ENCODE measurements around the gene SYMPK.

Gene SYMPK

DNA sequence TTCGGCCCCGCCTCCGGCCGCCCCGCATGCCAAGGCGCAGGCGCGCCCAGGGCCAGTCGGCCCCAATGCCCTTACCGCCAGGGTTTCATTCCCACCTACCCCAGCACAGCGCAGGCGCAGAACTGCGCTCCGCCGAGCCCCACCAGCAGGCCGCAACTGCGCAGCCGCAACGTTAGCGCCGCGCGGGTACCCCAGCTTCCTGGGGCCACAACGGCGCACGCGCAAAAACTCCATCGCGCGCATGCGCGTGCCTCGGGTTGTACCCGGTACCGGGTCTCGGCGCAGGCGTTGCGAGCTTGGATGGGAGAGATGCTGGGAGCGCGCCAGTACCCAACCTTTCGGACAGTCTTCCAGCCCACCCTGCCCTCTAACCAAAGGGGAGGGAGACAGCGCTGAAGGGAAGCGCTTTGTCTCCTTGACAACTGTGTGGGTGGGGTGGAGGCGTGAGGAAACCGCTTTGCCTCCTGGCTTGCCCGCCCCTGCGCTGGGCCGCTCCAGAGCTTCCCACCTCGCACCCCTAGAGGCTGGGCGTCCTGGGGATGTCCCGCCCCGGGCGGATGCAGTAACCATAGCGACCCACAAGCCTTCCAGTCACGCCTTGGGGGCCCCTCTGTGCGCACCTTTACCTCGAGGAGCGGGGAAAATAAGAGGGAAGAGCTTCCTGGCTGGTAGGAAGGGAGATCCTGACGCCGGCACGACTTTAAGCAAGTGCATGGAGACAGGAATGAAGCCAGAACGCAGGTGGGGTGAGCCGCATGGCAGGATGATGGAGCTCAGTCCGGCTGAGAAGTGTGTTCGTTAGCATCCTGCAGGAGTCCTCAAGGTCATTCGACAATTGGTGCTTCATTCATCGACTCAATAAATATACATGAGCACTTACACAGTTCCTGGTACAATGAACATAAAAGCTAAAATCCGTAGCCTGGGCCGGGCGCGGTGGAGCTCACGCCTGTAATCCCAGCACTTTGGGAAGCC lies 40.0 kb upstream of the SYMPK start (continued):
- peak; percentile 97 for TF ChIP-seq ZBTB26 (tag by site-specific recombination; optimal IDR thresholded peaks at IDR 0.05)
- no peak for TF ChIP-seq ZNF555 (tag by site-specific recombination; conservative IDR thresholded peaks at IDR 0.05)
- TF ChIP-seq ZBTB7A (tag by site-specific recombination; IDR thresholded peaks at IDR 0.05; ENCODE audit: low read depth), result no peak
- peak; percentile 55; the same call in 1 of the 2 replicates for TF ChIP-seq ZNF24 (tag by site-specific recombination; IDR thresholded peaks at IDR 0.05)
- no peak for TF ChIP-seq RBAK (tag by site-specific recombination; IDR thresholded peaks at IDR 0.05)
- TF ChIP-seq PBX3 (CRISPR knock-in tag; IDR thresholded peaks at IDR 0.05), result no peak
- TF ChIP-seq, protein P1, sequence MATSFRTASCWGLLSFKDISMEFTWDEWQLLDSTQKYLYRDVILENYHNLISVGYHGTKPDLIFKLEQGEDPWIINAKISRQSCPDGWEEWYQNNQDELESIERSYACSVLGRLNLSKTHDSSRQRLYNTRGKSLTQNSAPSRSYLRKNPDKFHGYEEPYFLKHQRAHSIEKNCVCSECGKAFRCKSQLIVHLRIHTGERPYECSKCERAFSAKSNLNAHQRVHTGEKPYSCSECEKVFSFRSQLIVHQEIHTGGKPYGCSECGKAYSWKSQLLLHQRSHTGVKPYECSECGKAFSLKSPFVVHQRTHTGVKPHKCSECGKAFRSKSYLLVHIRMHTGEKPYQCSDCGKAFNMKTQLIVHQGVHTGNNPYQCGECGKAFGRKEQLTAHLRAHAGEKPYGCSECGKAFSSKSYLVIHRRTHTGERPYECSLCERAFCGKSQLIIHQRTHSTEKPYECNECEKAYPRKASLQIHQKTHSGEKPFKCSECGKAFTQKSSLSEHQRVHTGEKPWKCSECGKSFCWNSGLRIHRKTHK (tag by site-specific recombination; IDR thresholded peaks at IDR 0.05), result no peak
- no peak for TF ChIP-seq ZSCAN5A (tag by site-specific recombination; IDR thresholded peaks at IDR 0.05)
- TF ChIP-seq HOXD13 (CRISPR knock-in tag; IDR thresholded peaks at IDR 0.05; ENCODE audit: borderline replicate concordance), result no peak
- TF ChIP-seq ZNF274 (IDR thresholded peaks at IDR 0.05; ENCODE audit: low read length), result no peak
- TF ChIP-seq ZNF274 (tag by site-specific recombination; IDR thresholded peaks at IDR 0.05; ENCODE audit: borderline replicate concordance), result no peak
- TF ChIP-seq ZNF571 (tag by site-specific recombination; IDR thresholded peaks at IDR 0.05), result no peak
- peak; percentile 82 for TF ChIP-seq KLF8 (tag by site-specific recombination; IDR thresholded peaks at IDR 0.05)
- TF ChIP-seq ZNF23 (tag by site-specific recombination; IDR thresholded peaks at IDR 0.05; ENCODE audit: borderline replicate concordance), result no peak
- no peak for TF ChIP-seq ZNF146 (tag by site-specific recombination; IDR thresholded peaks at IDR 0.05)
- no peak for TF ChIP-seq ZSCAN30 (tag by site-specific recombination; IDR thresholded peaks at IDR 0.05)
- no peak for TF ChIP-seq ZSCAN23 (tag by site-specific recombination; IDR thresholded peaks at IDR 0.05)
- TF ChIP-seq EGR2 (tag by site-specific recombination; IDR thresholded peaks at IDR 0.05; ENCODE audit: low read depth), result peak; percentile 87
- TF ChIP-seq YY2 (tag by site-specific recombination; IDR thresholded peaks at IDR 0.05), result no peak
- no peak for TF ChIP-seq ZNF37A (tag by site-specific recombination; IDR thresholded peaks at IDR 0.05)
- no peak for TF ChIP-seq ZNF350 (tag by site-specific recombination; IDR thresholded peaks at IDR 0.05)
- peak; percentile 87 for TF ChIP-seq SP2 (tag by site-specific recombination; IDR thresholded peaks at IDR 0.05)
- TF ChIP-seq, protein P2, sequence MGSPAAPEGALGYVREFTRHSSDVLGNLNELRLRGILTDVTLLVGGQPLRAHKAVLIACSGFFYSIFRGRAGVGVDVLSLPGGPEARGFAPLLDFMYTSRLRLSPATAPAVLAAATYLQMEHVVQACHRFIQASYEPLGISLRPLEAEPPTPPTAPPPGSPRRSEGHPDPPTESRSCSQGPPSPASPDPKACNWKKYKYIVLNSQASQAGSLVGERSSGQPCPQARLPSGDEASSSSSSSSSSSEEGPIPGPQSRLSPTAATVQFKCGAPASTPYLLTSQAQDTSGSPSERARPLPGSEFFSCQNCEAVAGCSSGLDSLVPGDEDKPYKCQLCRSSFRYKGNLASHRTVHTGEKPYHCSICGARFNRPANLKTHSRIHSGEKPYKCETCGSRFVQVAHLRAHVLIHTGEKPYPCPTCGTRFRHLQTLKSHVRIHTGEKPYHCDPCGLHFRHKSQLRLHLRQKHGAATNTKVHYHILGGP (tag by site-specific recombination; IDR thresholded peaks at IDR 0.05), result no peak
- no peak for TF ChIP-seq GLI2 (tag by site-specific recombination; IDR thresholded peaks at IDR 0.05; ENCODE audit: borderline replicate concordance, low read depth)
- no peak for TF ChIP-seq ZNF521 (tag by site-specific recombination; IDR thresholded peaks at IDR 0.05)
- TF ChIP-seq ZNF654 (tag by site-specific recombination; IDR thresholded peaks at IDR 0.05; ENCODE audit: low read depth), result no peak
- no peak for TF ChIP-seq ZNF311 (tag by site-specific recombination; IDR thresholded peaks at IDR 0.05; ENCODE audit: borderline replicate concordance)
- TF ChIP-seq ZNF501 (tag by site-specific recombination; IDR thresholded peaks at IDR 0.05), result peak; percentile 84
- peak; percentile 74 for TF ChIP-seq KLF1 (tag by site-specific recombination; IDR thresholded peaks at IDR 0.05)
- no peak for TF ChIP-seq KLF7 (tag by site-specific recombination; IDR thresholded peaks at IDR 0.05; ENCODE audit: borderline replicate concordance)
- no peak for TF ChIP-seq BCL11A (tag by site-specific recombination; IDR thresholded peaks at IDR 0.05; ENCODE audit: low read depth)
- peak; percentile 29; the same call in 1 of the 2 replicates for TF ChIP-seq ZNF600 (tag by site-specific recombination; IDR thresholded peaks at IDR 0.05)

All from HEK293 (cell line).